H1 (cell line): Measurements from ENCODE around the gene CCDC82. TPM values are rescaled to one million over a fixed set of nuclear protein-coding genes. Genes with fewer than 3 reads are reported as not detected.

Experiments
- RFX5 ChIP-seq: IDR thresholded peaks from 2 replicates; pipeline ENCODE4 v1.6.1; 2011; ENCODE audit warnings: low read depth, low read length, improper control_type of control experiment, borderline replicate concordance
- polyA plus RNA-seq, 7 experiments: library from polyadenylated mRNA; depleted of rRNA in 3 of 7; stranded (reverse) in 5 of 7; unstranded in 2 of 7; fragments of >200 nt in 5 of 7; fragments of 200-250 nt in 2 of 7; gene quantifications; 1 replicate in 5 of 7; 2 replicates in 1 of 7; 4 replicates in 1 of 7; pipeline versions ENCODE4 v1.2.1 to v1.2.3, GENCODE V29; 2011 to 2013; ENCODE audit warnings: missing spikeins in 2 of 7, mixed read lengths in 2 of 7
- total RNA-seq: library from RNA; stranded (reverse); fragmentation: NEBNext Ultra II Directional; extraction: Animal tissue kit (Norgen Biotek cat#: 25700); gene quantifications from 2 replicates; pipeline ENCODE4 v1.2.1, GENCODE V29; 2021
- TF ChIP-seq, protein P1 (sequence below): fragments of 300-600 bp; sonication (generic); IDR thresholded peaks from 2 replicates; pipeline ENCODE4 v1.7.1; 2012; ENCODE audit warnings: low read length, moderate library complexity, mild to moderate bottlenecking, inconsistent platforms; ENCODE audit not compliant: insufficient replicate concordance

The CCDC82 gene
- total and polyA plus RNA-seq, 2 of the 8 experiments (the other 6 are each of a cell fraction or from before 2014, with no cell fraction given) = 6.0 to 15.2 TPM

DNA sequence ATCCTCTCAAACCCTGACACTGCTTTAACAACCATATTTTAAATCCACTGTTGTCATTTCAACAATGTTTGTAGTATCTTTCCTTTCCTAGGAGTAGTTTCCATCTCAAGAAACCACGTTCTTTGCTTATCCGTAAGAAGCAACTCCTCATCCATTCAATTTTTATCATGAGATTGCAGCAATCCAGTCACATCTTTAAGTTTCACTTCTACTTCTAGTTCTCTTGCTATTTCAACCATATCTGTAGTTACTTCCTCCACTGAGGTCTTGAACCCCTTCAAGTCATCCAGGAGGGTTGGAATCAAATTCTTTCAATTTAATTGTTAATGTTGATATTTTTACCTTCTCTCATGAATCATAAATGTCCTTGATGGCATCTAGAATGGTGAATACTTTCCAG is 22.4 kb downstream of the CCDC82 start (continued):
- TF ChIP-seq, protein P1, sequence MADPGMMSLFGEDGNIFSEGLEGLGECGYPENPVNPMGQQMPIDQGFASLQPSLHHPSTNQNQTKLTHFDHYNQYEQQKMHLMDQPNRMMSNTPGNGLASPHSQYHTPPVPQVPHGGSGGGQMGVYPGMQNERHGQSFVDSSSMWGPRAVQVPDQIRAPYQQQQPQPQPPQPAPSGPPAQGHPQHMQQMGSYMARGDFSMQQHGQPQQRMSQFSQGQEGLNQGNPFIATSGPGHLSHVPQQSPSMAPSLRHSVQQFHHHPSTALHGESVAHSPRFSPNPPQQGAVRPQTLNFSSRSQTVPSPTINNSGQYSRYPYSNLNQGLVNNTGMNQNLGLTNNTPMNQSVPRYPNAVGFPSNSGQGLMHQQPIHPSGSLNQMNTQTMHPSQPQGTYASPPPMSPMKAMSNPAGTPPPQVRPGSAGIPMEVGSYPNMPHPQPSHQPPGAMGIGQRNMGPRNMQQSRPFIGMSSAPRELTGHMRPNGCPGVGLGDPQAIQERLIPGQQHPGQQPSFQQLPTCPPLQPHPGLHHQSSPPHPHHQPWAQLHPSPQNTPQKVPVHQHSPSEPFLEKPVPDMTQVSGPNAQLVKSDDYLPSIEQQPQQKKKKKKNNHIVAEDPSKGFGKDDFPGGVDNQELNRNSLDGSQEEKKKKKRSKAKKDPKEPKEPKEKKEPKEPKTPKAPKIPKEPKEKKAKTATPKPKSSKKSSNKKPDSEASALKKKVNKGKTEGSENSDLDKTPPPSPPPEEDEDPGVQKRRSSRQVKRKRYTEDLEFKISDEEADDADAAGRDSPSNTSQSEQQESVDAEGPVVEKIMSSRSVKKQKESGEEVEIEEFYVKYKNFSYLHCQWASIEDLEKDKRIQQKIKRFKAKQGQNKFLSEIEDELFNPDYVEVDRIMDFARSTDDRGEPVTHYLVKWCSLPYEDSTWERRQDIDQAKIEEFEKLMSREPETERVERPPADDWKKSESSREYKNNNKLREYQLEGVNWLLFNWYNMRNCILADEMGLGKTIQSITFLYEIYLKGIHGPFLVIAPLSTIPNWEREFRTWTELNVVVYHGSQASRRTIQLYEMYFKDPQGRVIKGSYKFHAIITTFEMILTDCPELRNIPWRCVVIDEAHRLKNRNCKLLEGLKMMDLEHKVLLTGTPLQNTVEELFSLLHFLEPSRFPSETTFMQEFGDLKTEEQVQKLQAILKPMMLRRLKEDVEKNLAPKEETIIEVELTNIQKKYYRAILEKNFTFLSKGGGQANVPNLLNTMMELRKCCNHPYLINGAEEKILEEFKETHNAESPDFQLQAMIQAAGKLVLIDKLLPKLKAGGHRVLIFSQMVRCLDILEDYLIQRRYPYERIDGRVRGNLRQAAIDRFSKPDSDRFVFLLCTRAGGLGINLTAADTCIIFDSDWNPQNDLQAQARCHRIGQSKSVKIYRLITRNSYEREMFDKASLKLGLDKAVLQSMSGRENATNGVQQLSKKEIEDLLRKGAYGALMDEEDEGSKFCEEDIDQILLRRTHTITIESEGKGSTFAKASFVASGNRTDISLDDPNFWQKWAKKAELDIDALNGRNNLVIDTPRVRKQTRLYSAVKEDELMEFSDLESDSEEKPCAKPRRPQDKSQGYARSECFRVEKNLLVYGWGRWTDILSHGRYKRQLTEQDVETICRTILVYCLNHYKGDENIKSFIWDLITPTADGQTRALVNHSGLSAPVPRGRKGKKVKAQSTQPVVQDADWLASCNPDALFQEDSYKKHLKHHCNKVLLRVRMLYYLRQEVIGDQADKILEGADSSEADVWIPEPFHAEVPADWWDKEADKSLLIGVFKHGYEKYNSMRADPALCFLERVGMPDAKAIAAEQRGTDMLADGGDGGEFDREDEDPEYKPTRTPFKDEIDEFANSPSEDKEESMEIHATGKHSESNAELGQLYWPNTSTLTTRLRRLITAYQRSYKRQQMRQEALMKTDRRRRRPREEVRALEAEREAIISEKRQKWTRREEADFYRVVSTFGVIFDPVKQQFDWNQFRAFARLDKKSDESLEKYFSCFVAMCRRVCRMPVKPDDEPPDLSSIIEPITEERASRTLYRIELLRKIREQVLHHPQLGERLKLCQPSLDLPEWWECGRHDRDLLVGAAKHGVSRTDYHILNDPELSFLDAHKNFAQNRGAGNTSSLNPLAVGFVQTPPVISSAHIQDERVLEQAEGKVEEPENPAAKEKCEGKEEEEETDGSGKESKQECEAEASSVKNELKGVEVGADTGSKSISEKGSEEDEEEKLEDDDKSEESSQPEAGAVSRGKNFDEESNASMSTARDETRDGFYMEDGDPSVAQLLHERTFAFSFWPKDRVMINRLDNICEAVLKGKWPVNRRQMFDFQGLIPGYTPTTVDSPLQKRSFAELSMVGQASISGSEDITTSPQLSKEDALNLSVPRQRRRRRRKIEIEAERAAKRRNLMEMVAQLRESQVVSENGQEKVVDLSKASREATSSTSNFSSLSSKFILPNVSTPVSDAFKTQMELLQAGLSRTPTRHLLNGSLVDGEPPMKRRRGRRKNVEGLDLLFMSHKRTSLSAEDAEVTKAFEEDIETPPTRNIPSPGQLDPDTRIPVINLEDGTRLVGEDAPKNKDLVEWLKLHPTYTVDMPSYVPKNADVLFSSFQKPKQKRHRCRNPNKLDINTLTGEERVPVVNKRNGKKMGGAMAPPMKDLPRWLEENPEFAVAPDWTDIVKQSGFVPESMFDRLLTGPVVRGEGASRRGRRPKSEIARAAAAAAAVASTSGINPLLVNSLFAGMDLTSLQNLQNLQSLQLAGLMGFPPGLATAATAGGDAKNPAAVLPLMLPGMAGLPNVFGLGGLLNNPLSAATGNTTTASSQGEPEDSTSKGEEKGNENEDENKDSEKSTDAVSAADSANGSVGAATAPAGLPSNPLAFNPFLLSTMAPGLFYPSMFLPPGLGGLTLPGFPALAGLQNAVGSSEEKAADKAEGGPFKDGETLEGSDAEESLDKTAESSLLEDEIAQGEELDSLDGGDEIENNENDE = no peak
- no peak for TF ChIP-seq RFX5
